ENCODE data around the gene KBTBD6. TPM values are rescaled to one million over a fixed set of nuclear protein-coding genes. Genes with fewer than 3 reads are reported as not detected.
"Not testable (repeated sequence)": the region's sequence is repeated elsewhere in the genome, so short reads cannot be mapped to it uniquely, and the experiment has no call there.

KBTBD6 gene
- total RNA-seq, 2 experiments from 2014 or later: 6.0 to 6.5 TPM

- POLR2A ChIA-PET: no interaction called here
- H3K27me3 Mint-ChIP-seq: no peaks in the 10 kb centered on the region
- no peak overlapping the region for H3K27ac Mint-ChIP-seq
- no peak for DNase-seq
- no peaks in the 10 kb centered on the region for H3K9me3 Mint-ChIP-seq
- H3K36me3 Mint-ChIP-seq (ENCODE audit: low read depth): peaks cover 16% of the 10 kb centered on the region
- peaks cover 27% of the 10 kb centered on the region for H3K4me1 Mint-ChIP-seq
- H3K4me3 Mint-ChIP-seq: no peak overlapping the region
- CTCF ChIA-PET: no interaction called here
Observed at GRCh38 chr13:41127701-41128100, 4.9 kb downstream of the KBTBD6 start.

GRCh38 chr13:41122838-41123237 is 9.8 kb downstream of the KBTBD6 start:
- no peak overlapping the region for H3K4me3 Mint-ChIP-seq
- H3K27ac Mint-ChIP-seq: no peak overlapping the region
- POLR2A ChIA-PET: no interaction called here
- H3K9me3 Mint-ChIP-seq: no peaks in the 10 kb centered on the region
- no peak for DNase-seq
- H3K36me3 Mint-ChIP-seq (ENCODE audit: low read depth): peaks cover 10% of the 10 kb centered on the region
- H3K27me3 Mint-ChIP-seq: no peaks in the 10 kb centered on the region
- CTCF ChIA-PET: interaction anchor here (0.6 kb wide), 1 partner anchor 74 kb away, joined by 3 read pairs; no protein-coding TSS in a partner anchor
- no peaks in the 10 kb centered on the region for H3K4me1 Mint-ChIP-seq

- ChIA-PET POLR2A (no interaction called here), CTCF (interaction anchor here (0.6 to 1.8 kb wide), 2 partner anchors 8 to 109 kb away, joined by 3 to 4 read pairs; no protein-coding TSS in a partner anchor)
- Mint-ChIP-seq H3K4me1 (no peaks in the 10 kb centered on the region), H3K4me3 (no peak overlapping the region), H3K36me3 (ENCODE audit: low read depth) (no peaks in the 10 kb centered on the region), H3K9me3 (no peaks in the 10 kb centered on the region), H3K27ac (no peak overlapping the region), H3K27me3 (no peaks in the 10 kb centered on the region)
- DNase-seq: no peak
Observed at GRCh38 chr13:41117869-41118268, 14.7 kb downstream of the KBTBD6 start.

GRCh38 chr13:41111454-41111853 is 21.1 kb downstream of the KBTBD6 start:
- no peaks in the 10 kb centered on the region for H3K36me3 Mint-ChIP-seq (ENCODE audit: low read depth)
- no peak overlapping the region for H3K27ac Mint-ChIP-seq
- ChIA-PET CTCF (interaction anchor here (0.6 to 1.0 kb wide), 2 partner anchors 18 to 901 kb away, joined by 3 read pairs; no protein-coding TSS in a partner anchor), POLR2A (no interaction called here)
- no peaks in the 10 kb centered on the region for H3K4me1 Mint-ChIP-seq
- H3K4me3 Mint-ChIP-seq: no peak overlapping the region
- no peaks in the 10 kb centered on the region for H3K27me3 Mint-ChIP-seq
- DNase-seq: no peak
- H3K9me3 Mint-ChIP-seq: no peaks in the 10 kb centered on the region

- no peak overlapping the region for H3K27ac Mint-ChIP-seq
- H3K9me3 Mint-ChIP-seq: no peaks in the 10 kb centered on the region
- no peak for DNase-seq
- POLR2A ChIA-PET: no interaction called here
- H3K36me3 Mint-ChIP-seq (ENCODE audit: low read depth): no peaks in the 10 kb centered on the region
- H3K4me3 Mint-ChIP-seq: no peak overlapping the region
- CTCF ChIA-PET: no interaction called here
- H3K4me1 Mint-ChIP-seq: no peaks in the 10 kb centered on the region
- no peaks in the 10 kb centered on the region for H3K27me3 Mint-ChIP-seq
Observed at GRCh38 chr13:41107584-41108014, 25.0 kb downstream of the KBTBD6 start.

GRCh38 chr13:41107104-41107571 is 25.5 kb downstream of the KBTBD6 start:
- no peaks in the 10 kb centered on the region for H3K9me3 Mint-ChIP-seq
- CTCF ChIA-PET: no interaction called here
- no peaks in the 10 kb centered on the region for H3K36me3 Mint-ChIP-seq (ENCODE audit: low read depth)
- no peaks in the 10 kb centered on the region for H3K4me1 Mint-ChIP-seq
- H3K4me3 Mint-ChIP-seq: no peak overlapping the region
- no peak overlapping the region for H3K27ac Mint-ChIP-seq
- no peak for DNase-seq
- H3K27me3 Mint-ChIP-seq: no peaks in the 10 kb centered on the region
- POLR2A ChIA-PET: no interaction called here

- no peaks in the 10 kb centered on the region for H3K4me1 Mint-ChIP-seq
- CTCF ChIA-PET: no interaction called here
- no peaks in the 10 kb centered on the region for H3K27me3 Mint-ChIP-seq
- POLR2A ChIA-PET: no interaction called here
- H3K9me3 Mint-ChIP-seq: peaks cover 3% of the 10 kb centered on the region
- H3K36me3 Mint-ChIP-seq (ENCODE audit: low read depth): no peaks in the 10 kb centered on the region
- no peak for DNase-seq
- no peak overlapping the region for H3K27ac Mint-ChIP-seq
- H3K4me3 Mint-ChIP-seq: no peak overlapping the region
Observed at GRCh38 chr13:41099986-41100385, 32.6 kb downstream of the KBTBD6 start.

GRCh38 chr13:41098761-41099160 is 33.8 kb downstream of the KBTBD6 start:
- POLR2A ChIA-PET: no interaction called here
- H3K4me3 Mint-ChIP-seq: no peak overlapping the region
- no peak overlapping the region for H3K27ac Mint-ChIP-seq
- CTCF ChIA-PET: interaction anchor here (0.7 kb wide), 2 partner anchors 9 to 11 kb away, joined by 3 to 4 read pairs; no protein-coding TSS in a partner anchor
- H3K4me1 Mint-ChIP-seq: no peaks in the 10 kb centered on the region
- H3K9me3 Mint-ChIP-seq: peaks cover 3% of the 10 kb centered on the region
- H3K27me3 Mint-ChIP-seq: no peaks in the 10 kb centered on the region
- H3K36me3 Mint-ChIP-seq (ENCODE audit: low read depth): no peaks in the 10 kb centered on the region
- DNase-seq: no peak

- CTCF ChIA-PET; DNase-seq; H3K9me3 Mint-ChIP-seq; H3K4me3 Mint-ChIP-seq; H3K36me3 Mint-ChIP-seq (ENCODE audit: low read depth); H3K4me1 Mint-ChIP-seq; POLR2A ChIA-PET; H3K27ac Mint-ChIP-seq; H3K27me3 Mint-ChIP-seq: not testable (repeated sequence)
Observed at GRCh38 chr13:41095681-41096080, 36.9 kb downstream of the KBTBD6 start.

GRCh38 chr13:41085961-41086585 is 46.5 kb downstream of the KBTBD6 start:
- no peak overlapping the region for H3K4me3 Mint-ChIP-seq
- no peak for DNase-seq
- H3K27ac Mint-ChIP-seq: no peak overlapping the region
- H3K9me3 Mint-ChIP-seq: peaks cover 9% of the 10 kb centered on the region
- POLR2A ChIA-PET: no interaction called here
- H3K4me1 Mint-ChIP-seq: peaks cover 8% of the 10 kb centered on the region
- no peaks in the 10 kb centered on the region for H3K27me3 Mint-ChIP-seq
- CTCF ChIA-PET: interaction anchor here (0.6 kb wide), 1 partner anchor 169 kb away, joined by 4 read pairs; no protein-coding TSS in a partner anchor
- H3K36me3 Mint-ChIP-seq (ENCODE audit: low read depth): peaks cover 28% of the 10 kb centered on the region

GRCh38 chr13:41079725-41080124 is 52.9 kb downstream of the KBTBD6 start:
- Mint-ChIP-seq H3K4me1 (no peaks in the 10 kb centered on the region), H3K27ac (no peak overlapping the region), H3K4me3 (no peak overlapping the region), H3K9me3 (no peaks in the 10 kb centered on the region), H3K27me3 (no peaks in the 10 kb centered on the region), H3K36me3 (ENCODE audit: low read depth) (peaks cover 54% of the 10 kb centered on the region)
- ChIA-PET CTCF (no interaction called here), POLR2A (no interaction called here)
- DNase-seq: no peak

Small RNA genes within 50 kb of the gene (microRNA-seq; reads per million reads assigned to microRNA genes)
- gene MIR3168 (ENCODE audit: borderline microRNAs expressed, borderline replicate concordance): not detected

Other genes with a start within 250 kb of the KBTBD6 start
- 100 to 1,000 TPM; 125 to 149 TPM for gene ELF1, start 113.5 kb downstream of the KBTBD6 start, total RNA-seq
- 10 to 100 TPM in 1 of 2 experiments, 1 to 10 TPM in 1; 9.8 to 12.2 TPM for gene WBP4, start 71.3 kb downstream of the KBTBD6 start, total RNA-seq
- 10 to 100 TPM; 10.7 to 10.8 TPM for gene KBTBD7, start 61.8 kb upstream of the KBTBD6 start, total RNA-seq
- 10 to 100 TPM; 22.0 to 23.0 TPM for gene MTRF1, start 130.8 kb upstream of the KBTBD6 start, total RNA-seq
- gene NAA16, start 178.5 kb upstream of the KBTBD6 start, total RNA-seq: 10 to 100 TPM; 35.9 to 42.0 TPM